Measurements from ENCODE around the gene TNS1. TPM values are rescaled to one million over a fixed set of nuclear protein-coding genes. Genes with fewer than 3 reads are reported as not detected.

TNS1 gene
- total RNA-seq, 2 donors from 2014 or later: 3.3 to 4.2 TPM

- Histone ChIP-seq H3K4me1 (ENCODE audit: control insufficient read depth, insufficient read depth, low read length) (peaks cover 9% of the 10 kb centered on the region), H3K9me3 (ENCODE audit: control insufficient read depth, low read length) (no peaks in the 10 kb centered on the region), H3K9ac (ENCODE audit: extremely low read depth, low read length, poor library complexity, severe bottlenecking) (no peak overlapping the region), H3K36me3 (ENCODE audit: control insufficient read depth, insufficient read depth, low read length) (no peaks in the 10 kb centered on the region), H3K4me3 (ENCODE audit: low read length) (no peak overlapping the region), H3K27me3 (ENCODE audit: control insufficient read depth, insufficient read depth, low read length, poor library complexity, severe bottlenecking) (no peaks in the 10 kb centered on the region), H3K27ac (ENCODE audit: low read depth, low read length) (no peak overlapping the region)
- Mint-ChIP-seq H3K9me3 (no peaks in the 10 kb centered on the region), H3K4me3 (no peak overlapping the region), H3K4me1 (peaks cover 17% of the 10 kb centered on the region), H3K27ac (no peak overlapping the region), H3K36me3 (ENCODE audit: low read depth) (no peaks in the 10 kb centered on the region), H3K27me3 (ENCODE audit: insufficient read depth) (peaks cover 7% of the 10 kb centered on the region)
- DNase-seq: no peak
- TF ChIP-seq CTCF (conservative IDR thresholded peaks at IDR 0.05): no peak
- 91% methylated on average over 8 of the region's 8 CpGs; no CpG with 5 or more reads in 1 of the 2 experiments for WGBS, 2 experiments (ENCODE audit: insufficient coverage in 1 of 2, insufficient read length in 1 of 2)
Measured at GRCh38 chr2:217941886-217942728, 60.7 kb downstream of the TNS1 start.

DNA sequence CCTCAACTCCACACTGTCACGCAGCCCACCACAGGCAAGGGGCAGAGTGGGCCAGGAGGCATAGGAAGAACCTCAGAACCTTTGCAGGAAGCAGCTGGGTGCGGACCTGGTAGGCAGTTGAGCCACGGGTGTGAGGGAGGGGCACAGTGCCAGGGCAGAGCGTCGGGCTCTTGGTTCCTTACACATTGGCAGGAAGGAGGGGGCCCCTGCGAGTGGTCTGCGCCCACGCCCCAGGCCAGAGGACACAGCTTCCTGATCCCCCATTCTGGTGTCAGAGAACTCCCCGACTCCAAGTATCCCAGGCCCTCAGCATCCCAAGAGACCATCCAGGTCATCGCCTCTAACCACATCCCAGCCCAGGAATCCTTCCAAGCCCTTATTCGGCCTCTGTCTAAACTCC lies 61.5 kb downstream of the TNS1 start:
- H3K27me3 Mint-ChIP-seq (ENCODE audit: insufficient read depth): peaks cover 4% of the 10 kb centered on the region
- no peak overlapping the region for H3K27ac Mint-ChIP-seq

More for the DNA sequence above, 61.5 kb downstream of the TNS1 start:
- Mint-ChIP-seq H3K9me3 (no peaks in the 10 kb centered on the region), H3K36me3 (ENCODE audit: low read depth) (no peaks in the 10 kb centered on the region), H3K4me1 (peaks cover 22% of the 10 kb centered on the region), H3K4me3 (no peak overlapping the region)
- Histone ChIP-seq H3K27me3 (ENCODE audit: control insufficient read depth, insufficient read depth, low read length, poor library complexity, severe bottlenecking) (no peaks in the 10 kb centered on the region), H3K9ac (ENCODE audit: extremely low read depth, low read length, poor library complexity, severe bottlenecking) (no peak overlapping the region), H3K4me3 (ENCODE audit: low read length) (no peak overlapping the region), H3K27ac (ENCODE audit: low read depth, low read length) (no peak overlapping the region), H3K4me1 (ENCODE audit: control insufficient read depth, insufficient read depth, low read length) (peaks cover 11% of the 10 kb centered on the region), H3K36me3 (ENCODE audit: control insufficient read depth, insufficient read depth, low read length) (no peaks in the 10 kb centered on the region), H3K9me3 (ENCODE audit: control insufficient read depth, low read length) (no peaks in the 10 kb centered on the region)
- DNase-seq: no peak
- 94 to 97% methylated on average over 7 to 11 of the region's 11 CpGs for WGBS, 2 experiments (ENCODE audit: insufficient coverage in 1 of 2, insufficient read length in 1 of 2)
- no peak for TF ChIP-seq CTCF (conservative IDR thresholded peaks at IDR 0.05)
